Raji (cell line): ENCODE measurements around the gene CPLANE2.

Source experiments
- POLR2A ChIP-seq: IDR thresholded peaks from 2 replicates; pipeline ENCODE4 v1.6.1; 2011; ENCODE audit warnings: low read depth, low read length, control low read depth; ENCODE audit not compliant: insufficient read depth

Gene CPLANE2

GRCh38 chr1:16207318-16208269 lies 29.4 kb downstream of the CPLANE2 start:
- TF ChIP-seq POLR2A: no peak

- TF ChIP-seq POLR2A: peak; percentile 97
Observed at GRCh38 chr1:16206547-16207317, 30.3 kb downstream of the CPLANE2 start.

DNA sequence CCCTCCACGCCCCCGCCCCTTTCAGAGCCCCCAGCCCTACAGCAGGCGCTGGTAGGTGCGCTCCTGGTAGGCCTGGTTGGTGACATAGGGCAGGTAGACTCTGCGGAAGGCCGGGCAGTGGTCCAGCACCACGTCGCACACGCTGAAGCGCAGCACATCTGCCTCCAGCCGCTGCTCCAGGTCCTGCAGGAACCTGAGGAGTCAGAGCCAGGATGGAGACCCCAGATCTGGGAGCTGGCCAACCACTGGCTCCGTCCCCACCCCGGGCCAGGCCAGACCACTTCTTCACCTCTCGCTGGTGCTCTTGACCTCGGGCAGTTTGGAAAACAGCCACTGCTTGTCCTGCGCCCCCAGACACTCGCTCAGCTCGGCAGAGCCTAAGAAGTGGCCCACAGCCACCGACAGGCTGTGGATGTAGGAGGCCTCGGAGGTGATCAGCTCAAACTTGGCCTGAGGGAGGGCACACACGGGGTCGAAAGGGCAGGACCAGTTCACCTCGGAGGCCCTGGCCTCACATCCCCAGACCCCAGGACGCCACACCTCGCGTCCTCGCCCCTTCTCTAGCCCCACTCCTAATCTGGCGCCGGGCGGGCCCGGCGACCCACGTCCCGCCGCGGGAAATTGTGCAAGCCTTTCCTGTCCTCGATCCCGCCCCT lies 31.0 kb downstream of the CPLANE2 start:
- peak; percentile 54; the same call in 1 of the 2 replicates for TF ChIP-seq POLR2A

- no peak for TF ChIP-seq POLR2A
Observed at GRCh38 chr1:16205334-16205671, 31.7 kb downstream of the CPLANE2 start.

- TF ChIP-seq POLR2A: no peak
Observed at GRCh38 chr1:16204634-16205333, 32.2 kb downstream of the CPLANE2 start.

GRCh38 chr1:16204216-16204615 lies 32.8 kb downstream of the CPLANE2 start:
- TF ChIP-seq POLR2A: no peak

DNA sequence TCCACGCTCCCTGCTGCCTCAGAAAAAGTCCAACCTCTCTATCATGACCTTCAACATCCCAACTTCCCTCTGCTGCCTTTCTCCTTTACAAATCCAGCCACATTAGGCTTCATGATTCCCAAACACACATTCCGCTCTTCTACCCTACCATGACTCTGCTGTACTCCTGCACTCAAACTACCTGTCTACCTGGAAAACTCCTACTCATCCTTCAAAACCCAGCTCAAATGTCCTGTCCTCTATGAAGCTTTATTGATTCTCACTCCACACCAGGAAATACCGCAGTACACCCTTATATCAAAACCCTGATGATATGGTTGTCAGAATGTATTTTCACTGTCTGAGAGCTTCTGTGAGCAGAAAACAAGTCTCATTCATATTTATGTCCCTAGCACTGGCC lies 33.4 kb downstream of the CPLANE2 start:
- TF ChIP-seq POLR2A: no peak

DNA sequence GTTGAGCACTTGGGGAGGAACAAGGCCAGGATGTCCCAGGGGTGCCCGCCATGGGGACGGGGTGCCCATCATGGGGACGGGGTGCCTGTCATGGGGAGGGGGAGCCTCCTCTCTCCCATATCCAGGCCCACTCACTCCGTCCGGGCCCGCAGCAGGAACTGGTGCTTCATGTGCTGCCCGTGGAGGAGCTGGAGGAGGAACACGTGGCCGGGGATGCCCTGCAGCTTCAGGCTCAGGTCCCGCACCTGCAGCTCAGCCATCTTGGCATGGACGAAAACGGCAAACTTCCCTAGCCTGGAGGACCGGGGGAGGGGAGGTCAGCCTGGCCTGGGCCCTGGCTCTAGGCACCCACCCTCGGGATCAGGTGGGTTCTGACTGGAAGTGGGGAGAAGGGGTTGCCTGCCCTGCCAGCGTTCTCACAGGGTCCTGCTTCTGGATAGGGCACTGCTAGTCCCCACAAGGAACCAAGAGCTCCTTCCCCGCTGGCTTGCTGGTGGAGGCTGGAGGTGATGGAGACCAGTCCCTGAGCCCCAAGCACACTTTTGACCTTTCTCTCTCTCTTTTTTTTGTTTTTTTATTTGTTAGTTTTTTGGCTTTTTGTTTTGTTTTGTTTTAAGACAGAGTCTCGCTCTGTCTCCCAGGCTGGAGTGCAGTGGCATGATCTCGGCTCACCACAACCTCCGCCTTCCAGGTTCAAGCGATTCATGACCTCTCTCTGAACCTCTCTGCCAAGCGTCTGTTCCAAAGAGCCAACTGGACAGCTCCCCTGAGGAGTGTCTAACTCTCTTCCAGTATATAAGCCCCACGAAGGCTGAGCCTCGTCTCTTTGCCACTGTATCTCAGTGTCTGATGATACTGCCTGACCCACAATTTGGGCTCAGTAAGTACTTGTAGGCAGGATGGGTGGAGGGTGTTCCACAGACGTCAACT lies 34.4 kb downstream of the CPLANE2 start:
- no peak for TF ChIP-seq POLR2A

DNA sequence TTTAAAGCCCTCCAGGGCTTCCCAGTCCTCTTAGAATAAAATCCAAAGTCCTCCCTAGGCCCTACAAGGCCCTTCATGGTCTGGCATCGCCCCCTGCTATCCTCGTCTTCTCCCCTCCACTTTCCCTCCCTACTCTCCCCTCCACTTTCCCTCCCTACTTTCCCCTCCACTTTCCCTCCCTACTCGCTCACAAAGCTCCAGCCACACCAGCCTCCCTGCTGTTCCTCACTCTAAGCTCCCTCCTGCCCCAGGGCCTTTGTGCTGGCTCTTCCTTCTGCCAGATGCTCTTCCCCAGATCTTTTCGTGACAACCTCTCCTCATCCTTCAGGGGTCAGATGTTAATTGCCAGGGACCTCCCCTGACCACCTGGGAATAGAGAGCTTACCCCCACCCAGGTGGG lies 37.3 kb downstream of the CPLANE2 start:
- TF ChIP-seq POLR2A: no peak

DNA sequence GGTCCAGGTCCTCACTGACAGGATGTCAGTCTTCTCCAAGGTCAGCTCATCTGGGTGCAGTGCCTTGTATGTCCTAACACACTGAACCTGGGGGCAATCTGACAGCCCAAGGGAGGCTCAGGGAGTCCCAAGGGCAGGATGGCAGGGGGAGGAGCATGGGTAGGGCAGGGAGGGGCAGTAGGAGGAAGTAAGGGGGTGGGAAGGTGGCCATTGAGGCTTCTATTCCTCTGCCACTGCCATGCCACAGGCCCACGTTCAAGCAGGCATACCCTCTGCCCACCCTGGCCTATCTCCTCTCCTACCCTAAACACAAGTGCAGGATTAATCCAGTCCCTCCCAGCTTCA lies 37.9 kb downstream of the CPLANE2 start:
- TF ChIP-seq POLR2A: no peak

DNA sequence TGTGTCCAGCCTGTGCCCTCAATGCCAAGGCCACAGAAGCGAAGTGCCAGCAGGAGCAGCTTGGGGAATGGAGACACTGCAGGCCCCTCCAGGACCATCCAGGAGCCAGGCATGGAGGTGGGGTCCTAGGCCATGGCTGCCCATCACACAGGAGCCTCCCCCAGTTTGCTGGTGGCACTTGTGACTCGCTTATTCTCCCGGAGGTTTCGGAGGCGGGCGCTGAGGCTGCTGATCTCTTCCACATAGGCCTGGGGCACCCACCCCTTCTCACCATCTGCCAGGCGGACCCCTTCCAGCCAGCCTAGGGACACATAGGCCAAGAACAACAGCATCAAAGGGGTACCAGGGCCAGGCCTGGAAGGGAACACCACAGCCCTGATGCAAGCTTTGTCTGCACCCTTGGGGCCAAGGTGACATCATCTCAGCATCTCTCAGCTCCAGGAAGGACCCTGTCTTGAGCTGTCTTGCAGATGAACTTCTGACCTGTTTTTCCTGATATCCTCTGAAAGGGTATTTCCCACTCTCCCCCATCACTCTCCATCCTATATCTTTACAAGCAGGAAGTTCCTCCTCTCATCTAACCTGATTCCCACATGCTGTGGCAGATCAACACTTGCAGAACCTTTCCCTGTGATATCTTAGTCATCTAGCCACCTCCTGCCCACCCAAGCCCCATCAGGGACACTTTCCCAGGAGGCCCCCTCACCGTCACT lies 38.4 kb downstream of the CPLANE2 start:
- TF ChIP-seq POLR2A: no peak

- no peak for TF ChIP-seq POLR2A
Observed at GRCh38 chr1:16196874-16197273, 40.1 kb downstream of the CPLANE2 start.

DNA sequence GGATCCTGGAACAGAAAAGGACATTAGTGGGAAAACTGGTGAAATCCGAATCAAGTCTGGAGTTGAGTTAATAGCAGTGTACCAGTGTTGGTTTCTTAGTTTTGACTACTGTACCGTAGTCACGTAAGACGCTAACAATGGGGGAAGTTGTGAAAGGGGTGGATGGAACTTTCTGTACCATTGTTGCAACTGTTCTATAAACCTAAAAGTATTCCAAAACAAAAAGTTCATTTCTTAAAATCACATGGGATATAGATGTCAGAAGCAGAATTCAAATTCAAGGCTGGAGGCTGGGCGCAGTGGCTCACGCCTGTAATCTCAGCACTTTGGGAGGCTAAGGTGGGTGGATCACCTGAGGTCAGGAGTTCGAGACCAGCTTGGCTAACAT lies 41.5 kb downstream of the CPLANE2 start:
- TF ChIP-seq POLR2A: no peak
